ACC112 (cell line): Measurements from ENCODE around the gene HIVEP3.

Experiments used
- H2AFZ ChIP-seq: fragments of 200-600 bp; sonication (generic); one replicate; pipeline ENCODE4 v1.6.0; 2017; ENCODE audit warnings: antibody characterized with exemption, low read length; ENCODE audit not compliant: unreplicated experiment
- H3K27ac ChIP-seq: fragments of 200-600 bp; sonication (generic); 2 replicates; pipeline ENCODE4 v1.5.1; 2014; ENCODE audit warnings: low read depth, mild to moderate bottlenecking, antibody characterized with exemption, low read length, moderate library complexity
- H3K27me3 ChIP-seq: fragments of 200-600 bp; sonication (generic); 2 replicates; pipeline ENCODE4 v1.6.1; 2014; ENCODE audit warnings: mild to moderate bottlenecking, antibody characterized with exemption, low read length, moderate library complexity, mixed read lengths; ENCODE audit not compliant: insufficient read depth
- H3K36me3 ChIP-seq: fragments of 200-600 bp; sonication (generic); 2 replicates; pipeline ENCODE4 v1.6.1; 2016; ENCODE audit warnings: mild to moderate bottlenecking, antibody characterized with exemption, low read length, moderate library complexity, mixed read lengths; ENCODE audit not compliant: insufficient read depth
- H3K4me1 ChIP-seq: fragments of 200-600 bp; sonication (generic); one replicate; pipeline ENCODE4 v1.6.1; 2016; ENCODE audit warnings: low read length, mixed read lengths; ENCODE audit not compliant: insufficient read depth, unreplicated experiment, control insufficient read depth
- H3K4me3 ChIP-seq: fragments of 200-600 bp; sonication (generic); 2 replicates; pipeline ENCODE4 v1.5.1; 2014; ENCODE audit warnings: mild to moderate bottlenecking, low read depth, low read length
- H3K79me2 ChIP-seq: fragments of 200-600 bp; sonication (generic); one replicate; pipeline ENCODE4 v1.6.0; 2016; ENCODE audit warnings: low read length; ENCODE audit not compliant: control insufficient read depth, unreplicated experiment, insufficient read depth

HIVEP3 gene

GRCh38 chr1:41875487-41875886 is 43.2 kb downstream of the HIVEP3 start:
- Histone ChIP-seq H3K4me3 (no peak overlapping the region), H3K79me2 (no peaks in the 10 kb centered on the region), H3K36me3 (no peaks in the 10 kb centered on the region), H2AFZ (no peak overlapping the region), H3K27me3 (no peaks in the 10 kb centered on the region), H3K27ac (no peak overlapping the region), H3K4me1 (peaks cover 12% of the 10 kb centered on the region)

- Histone ChIP-seq H3K27ac (no peak overlapping the region), H3K36me3 (no peaks in the 10 kb centered on the region), H3K4me3 (no peak overlapping the region), H3K27me3 (no peaks in the 10 kb centered on the region), H3K4me1 (peaks cover 18% of the 10 kb centered on the region), H2AFZ (no peak overlapping the region), H3K79me2 (no peaks in the 10 kb centered on the region)
Observed at GRCh38 chr1:41874903-41875411, 43.8 kb downstream of the HIVEP3 start.

GRCh38 chr1:41874151-41874719 is 44.5 kb downstream of the HIVEP3 start:
- Histone ChIP-seq H3K4me3 (no peak overlapping the region), H2AFZ (no peak overlapping the region), H3K4me1 (peaks cover 20% of the 10 kb centered on the region), H3K36me3 (no peaks in the 10 kb centered on the region), H3K27me3 (no peaks in the 10 kb centered on the region), H3K27ac (no peak overlapping the region), H3K79me2 (no peaks in the 10 kb centered on the region)

- Histone ChIP-seq H3K36me3 (no peaks in the 10 kb centered on the region), H3K27me3 (no peaks in the 10 kb centered on the region), H3K4me3 (no peak overlapping the region), H3K79me2 (no peaks in the 10 kb centered on the region), H3K4me1 (peaks cover 19% of the 10 kb centered on the region), H3K27ac (no peak overlapping the region), H2AFZ (no peak overlapping the region)
Observed at GRCh38 chr1:41872074-41872473, 46.6 kb downstream of the HIVEP3 start.

GRCh38 chr1:41870076-41870562 is 48.6 kb downstream of the HIVEP3 start:
- Histone ChIP-seq H3K27me3 (no peaks in the 10 kb centered on the region), H3K27ac (no peak overlapping the region), H2AFZ (no peak overlapping the region), H3K4me1 (peaks cover 13% of the 10 kb centered on the region), H3K79me2 (no peaks in the 10 kb centered on the region), H3K4me3 (no peak overlapping the region), H3K36me3 (no peaks in the 10 kb centered on the region)

GRCh38 chr1:41868241-41868998 is 50.3 kb downstream of the HIVEP3 start:
- no peak overlapping the region for H3K4me3 ChIP-seq
- H3K79me2 ChIP-seq: no peaks in the 10 kb centered on the region
- no peaks in the 10 kb centered on the region for H3K36me3 ChIP-seq
- H3K4me1 ChIP-seq: peaks cover 14% of the 10 kb centered on the region
- H2AFZ ChIP-seq: no peak overlapping the region
- H3K27ac ChIP-seq: no peak overlapping the region
- no peaks in the 10 kb centered on the region for H3K27me3 ChIP-seq

GRCh38 chr1:41866285-41866684 is 52.4 kb downstream of the HIVEP3 start:
- H2AFZ ChIP-seq: no peak overlapping the region
- H3K27me3 ChIP-seq: no peaks in the 10 kb centered on the region

GRCh38 chr1:41864471-41865040 is 54.2 kb downstream of the HIVEP3 start:
- H3K79me2 ChIP-seq: no peaks in the 10 kb centered on the region
- no peaks in the 10 kb centered on the region for H3K36me3 ChIP-seq
- peaks cover 25% of the 10 kb centered on the region for H3K4me1 ChIP-seq
- H3K27ac ChIP-seq: no peak overlapping the region
- H3K4me3 ChIP-seq: no peak overlapping the region
- no peaks in the 10 kb centered on the region for H3K27me3 ChIP-seq
- no peak overlapping the region for H2AFZ ChIP-seq

More at GRCh38 chr1:41866285-41866684, 52.4 kb downstream of the HIVEP3 start:
- H3K4me1 ChIP-seq: peaks cover 36% of the 10 kb centered on the region
- H3K79me2 ChIP-seq: no peaks in the 10 kb centered on the region
- no peak overlapping the region for H3K4me3 ChIP-seq
- H3K27ac ChIP-seq: no peak overlapping the region
- H3K36me3 ChIP-seq: no peaks in the 10 kb centered on the region

- Histone ChIP-seq H3K27ac (no peak overlapping the region; the same call in 1 of the 2 replicates), H3K79me2 (no peaks in the 10 kb centered on the region), H3K27me3 (no peaks in the 10 kb centered on the region), H2AFZ (no peak overlapping the region), H3K36me3 (no peaks in the 10 kb centered on the region), H3K4me1 (peaks cover 25% of the 10 kb centered on the region), H3K4me3 (no peak overlapping the region)
Observed at GRCh38 chr1:41863718-41864117, 55.0 kb downstream of the HIVEP3 start.

- H3K36me3 ChIP-seq: no peaks in the 10 kb centered on the region
- H3K27me3 ChIP-seq: no peaks in the 10 kb centered on the region
- H2AFZ ChIP-seq: no peak overlapping the region
- H3K79me2 ChIP-seq: no peaks in the 10 kb centered on the region
- H3K4me1 ChIP-seq: peaks cover 25% of the 10 kb centered on the region
- no peak overlapping the region for H3K4me3 ChIP-seq
- H3K27ac ChIP-seq: peak overlapping the region; percentile 57; the same call in 1 of the 2 replicates
Observed at GRCh38 chr1:41862384-41863221, 56.1 kb downstream of the HIVEP3 start.
